Measurements from ENCODE around the gene AKR1B15.
A peak's percentile ranks its signal among the peaks of the same experiment; 100 is the strongest.

DNA sequence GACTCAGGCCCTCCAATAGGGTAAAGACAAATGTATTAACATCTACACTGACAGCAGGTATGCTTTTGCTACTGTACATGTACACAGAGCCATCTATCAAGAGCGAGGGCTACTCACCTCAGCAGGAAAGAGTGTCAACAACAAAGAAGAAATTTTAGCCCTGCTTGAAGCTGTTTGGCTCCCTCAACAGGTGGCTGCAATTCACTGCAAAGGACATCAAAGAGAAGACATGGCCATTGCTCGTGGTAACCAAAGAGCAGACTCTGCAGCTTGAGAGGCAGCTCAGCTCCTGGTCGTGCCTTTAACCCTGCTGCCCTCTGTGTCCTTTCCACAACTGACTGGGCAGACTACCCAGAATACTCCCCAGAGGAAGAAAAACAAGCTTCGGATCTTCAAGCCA is 5.1 kb downstream of the AKR1B15 start:
- TF ChIP-seq, protein P1, sequence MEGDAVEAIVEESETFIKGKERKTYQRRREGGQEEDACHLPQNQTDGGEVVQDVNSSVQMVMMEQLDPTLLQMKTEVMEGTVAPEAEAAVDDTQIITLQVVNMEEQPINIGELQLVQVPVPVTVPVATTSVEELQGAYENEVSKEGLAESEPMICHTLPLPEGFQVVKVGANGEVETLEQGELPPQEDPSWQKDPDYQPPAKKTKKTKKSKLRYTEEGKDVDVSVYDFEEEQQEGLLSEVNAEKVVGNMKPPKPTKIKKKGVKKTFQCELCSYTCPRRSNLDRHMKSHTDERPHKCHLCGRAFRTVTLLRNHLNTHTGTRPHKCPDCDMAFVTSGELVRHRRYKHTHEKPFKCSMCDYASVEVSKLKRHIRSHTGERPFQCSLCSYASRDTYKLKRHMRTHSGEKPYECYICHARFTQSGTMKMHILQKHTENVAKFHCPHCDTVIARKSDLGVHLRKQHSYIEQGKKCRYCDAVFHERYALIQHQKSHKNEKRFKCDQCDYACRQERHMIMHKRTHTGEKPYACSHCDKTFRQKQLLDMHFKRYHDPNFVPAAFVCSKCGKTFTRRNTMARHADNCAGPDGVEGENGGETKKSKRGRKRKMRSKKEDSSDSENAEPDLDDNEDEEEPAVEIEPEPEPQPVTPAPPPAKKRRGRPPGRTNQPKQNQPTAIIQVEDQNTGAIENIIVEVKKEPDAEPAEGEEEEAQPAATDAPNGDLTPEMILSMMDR (conservative IDR thresholded peaks at IDR 0.05), result peak; percentile 71
- no peak for TF ChIP-seq ZFX (IDR thresholded peaks at IDR 0.05)

All from C4-2B (cell line).